ENCODE results near the gene RGS16. TPM values are rescaled to one million over a fixed set of nuclear protein-coding genes. Genes with fewer than 3 reads are reported as not detected.

Gene RGS16
- total RNA-seq, 1 donor from 2014 or later: 0.81 TPM

- DNase-seq (ENCODE audit: low read depth): no peak
These were observed 16.3 kb downstream of the RGS16 start for GRCh38 chr1:182587666-182588499.

GRCh38 chr1:182587093-182587492 is 17.1 kb downstream of the RGS16 start:
- no peak for DNase-seq (ENCODE audit: low read depth)
- TF ChIP-seq CTCF (conservative IDR thresholded peaks at IDR 0.05; ENCODE audit: low read depth, low read length): no peak

More at GRCh38 chr1:182587666-182588499, 16.3 kb downstream of the RGS16 start:
- TF ChIP-seq CTCF (conservative IDR thresholded peaks at IDR 0.05; ENCODE audit: low read depth, low read length): no peak
- H3K4me3 ChIP-seq (ENCODE audit: low read depth, low read length): peak overlapping the region; percentile 73

GRCh38 chr1:182586380-182586779 is 17.8 kb downstream of the RGS16 start:
- DNase-seq (ENCODE audit: low read depth): no peak
- no peak overlapping the region for H3K4me3 ChIP-seq (ENCODE audit: low read depth, low read length)
- no peak for TF ChIP-seq CTCF (conservative IDR thresholded peaks at IDR 0.05; ENCODE audit: low read depth, low read length)

More at GRCh38 chr1:182587093-182587492, 17.1 kb downstream of the RGS16 start:
- H3K4me3 ChIP-seq (ENCODE audit: low read depth, low read length): no peak overlapping the region

GRCh38 chr1:182584746-182585145 is 19.4 kb downstream of the RGS16 start:
- TF ChIP-seq CTCF (conservative IDR thresholded peaks at IDR 0.05; ENCODE audit: low read depth, low read length): no peak
- H3K4me3 ChIP-seq (ENCODE audit: low read depth, low read length): no peak overlapping the region
- no peak for DNase-seq (ENCODE audit: low read depth)

GRCh38 chr1:182580736-182581135 is 23.5 kb downstream of the RGS16 start:
- H3K4me3 ChIP-seq (ENCODE audit: low read depth, low read length): no peak overlapping the region
- no peak for TF ChIP-seq CTCF (conservative IDR thresholded peaks at IDR 0.05; ENCODE audit: low read depth, low read length)
- no peak for DNase-seq (ENCODE audit: low read depth)

- peak; percentile 52 for DNase-seq (ENCODE audit: low read depth)
- no peak for TF ChIP-seq CTCF (conservative IDR thresholded peaks at IDR 0.05; ENCODE audit: low read depth, low read length)
- H3K4me3 ChIP-seq (ENCODE audit: low read depth, low read length): no peak overlapping the region
These were observed 28.5 kb downstream of the RGS16 start for GRCh38 chr1:182575540-182576149.

All from epithelial cell of proximal tubule (primary cell).